GM18907 (cell line): Measurements from ENCODE around the gene MYL7.
"Not testable (repeated sequence)": the region's sequence is repeated elsewhere in the genome, so short reads cannot be mapped to it uniquely, and the experiment has no call there.

Source experiments
- ATAC-seq: cut with Tn5 transposase; IDR thresholded peaks from one replicate; pipeline ENCODE4 v1.9.1; 2021; ENCODE audit warnings: mild to moderate bottlenecking, moderate library complexity; ENCODE audit not compliant: unreplicated experiment

The MYL7 gene

DNA sequence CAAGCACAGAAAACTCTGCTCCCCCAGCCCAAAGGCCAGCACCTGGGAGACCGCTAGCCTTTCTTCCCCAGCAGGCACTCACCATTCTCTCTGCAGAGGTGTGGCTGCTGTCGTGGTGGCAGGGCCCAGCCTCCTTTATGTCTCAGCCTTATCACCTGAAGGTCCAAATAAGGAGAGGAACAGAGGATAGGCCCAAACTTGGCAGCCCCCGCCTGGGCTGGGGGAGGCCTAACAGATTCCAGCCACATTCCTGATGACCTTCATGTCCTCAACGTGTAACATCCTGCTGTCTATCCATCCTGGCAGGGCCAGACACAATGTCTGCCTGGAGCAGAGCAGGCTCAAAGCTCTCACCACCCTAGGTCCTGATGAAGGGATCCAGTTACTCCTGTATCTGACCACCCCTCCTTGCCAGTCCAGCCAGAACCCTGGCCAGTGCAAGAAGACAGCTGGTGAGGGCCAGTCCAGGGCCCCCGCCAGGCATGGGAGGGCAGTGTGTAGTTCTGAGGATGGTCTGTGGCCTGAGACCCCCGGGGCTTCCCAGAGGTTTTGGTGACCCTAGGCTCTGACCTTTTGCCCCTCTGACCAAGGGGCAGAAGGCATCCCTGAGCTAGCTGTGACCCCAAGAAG lies at the start of gene MYL7:
Gene MYL7 (minus strand): TSS at position 112 of the 630 bp plus-strand sequence. CDS start 27 bp downstream, at position 85.
- ATAC-seq, result no peak

DNA sequence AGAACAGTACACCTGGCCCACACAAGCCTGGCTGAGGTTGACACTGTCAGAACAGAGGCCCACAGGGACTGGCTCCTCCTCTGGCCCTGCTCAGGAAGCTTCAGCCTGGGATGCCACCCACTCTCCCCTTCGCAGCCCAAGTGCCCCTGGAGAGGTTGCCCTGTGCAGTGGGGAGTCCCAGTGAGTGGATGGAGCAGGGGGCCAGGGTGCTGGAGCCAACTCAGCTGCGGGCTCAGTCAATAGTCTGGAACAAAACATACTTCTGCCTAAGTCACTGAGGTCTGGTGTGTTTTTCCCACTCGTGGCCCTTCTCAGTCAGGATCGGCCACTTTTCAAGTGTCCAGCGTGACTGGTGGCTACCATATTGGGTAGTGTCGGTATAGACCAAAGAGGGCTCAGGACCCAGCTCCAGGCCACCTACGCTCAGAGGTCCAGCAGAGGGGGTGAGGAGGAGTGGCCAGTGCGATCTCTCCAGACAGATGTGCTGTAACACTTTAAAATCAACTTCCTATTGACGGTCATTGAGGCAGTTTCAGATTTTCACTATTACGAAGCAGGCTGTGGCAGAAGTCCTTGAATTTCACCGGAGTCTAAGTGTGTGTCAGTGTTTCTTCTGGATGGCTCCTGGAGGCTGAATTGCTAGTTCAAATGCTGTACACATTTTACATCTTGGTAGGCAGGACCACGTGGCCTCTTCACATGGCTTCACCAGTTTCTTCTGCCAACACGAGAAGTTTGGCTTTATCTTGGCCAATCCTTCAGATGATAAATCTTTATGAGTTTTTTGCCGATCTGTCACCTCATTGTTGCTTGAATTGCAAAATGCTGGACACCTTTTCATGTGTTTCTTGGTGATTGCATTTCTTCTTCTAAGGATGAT lies 49.1 kb upstream of the MYL7 start:
- ATAC-seq, result no peak

- no peak for ATAC-seq
Measured at GRCh38 chr7:44189286-44189992, 48.3 kb upstream of the MYL7 start, which contains the start of gene GCK. Gene GCK (minus strand): TSS chr7:44189439. CDS start chr7:44188953, 486 bp downstream.

DNA sequence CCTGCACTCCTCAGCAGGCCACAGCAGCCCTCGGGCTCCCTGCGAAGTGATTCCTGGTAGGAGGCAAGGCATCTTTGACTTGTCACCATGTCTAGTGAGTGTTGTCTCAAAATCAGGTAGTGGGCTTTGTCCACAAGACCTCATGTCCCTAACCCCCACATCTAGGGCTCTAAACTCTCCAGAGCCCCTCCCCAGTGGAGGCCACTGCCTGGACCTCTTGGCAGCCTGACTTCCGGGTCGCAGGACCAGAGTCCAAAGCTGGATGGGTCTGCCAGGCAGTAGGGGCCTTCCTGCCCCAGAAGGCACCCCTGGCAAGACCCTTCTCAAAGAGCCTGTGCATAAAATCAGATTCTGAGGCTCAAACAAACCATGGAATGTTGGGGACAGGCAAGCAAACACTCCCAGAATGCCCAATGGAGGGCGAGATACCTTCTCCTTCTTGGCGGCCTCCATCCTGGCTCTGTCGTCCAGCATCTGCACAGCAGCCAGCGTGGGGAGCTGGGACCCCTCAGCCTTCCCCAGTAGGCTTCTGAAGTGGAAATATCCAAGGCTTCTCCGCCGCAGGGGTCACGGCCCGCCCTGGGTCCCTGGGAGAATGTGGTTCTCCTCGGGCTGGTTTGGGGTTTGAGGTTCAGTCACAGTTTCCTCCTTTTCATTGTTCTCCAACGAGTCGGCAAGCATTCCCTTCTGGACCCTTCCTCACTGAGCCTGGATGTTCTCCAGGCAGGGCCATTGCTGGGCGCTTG lies 47.5 kb upstream of the MYL7 start:
- ATAC-seq, result no peak

DNA sequence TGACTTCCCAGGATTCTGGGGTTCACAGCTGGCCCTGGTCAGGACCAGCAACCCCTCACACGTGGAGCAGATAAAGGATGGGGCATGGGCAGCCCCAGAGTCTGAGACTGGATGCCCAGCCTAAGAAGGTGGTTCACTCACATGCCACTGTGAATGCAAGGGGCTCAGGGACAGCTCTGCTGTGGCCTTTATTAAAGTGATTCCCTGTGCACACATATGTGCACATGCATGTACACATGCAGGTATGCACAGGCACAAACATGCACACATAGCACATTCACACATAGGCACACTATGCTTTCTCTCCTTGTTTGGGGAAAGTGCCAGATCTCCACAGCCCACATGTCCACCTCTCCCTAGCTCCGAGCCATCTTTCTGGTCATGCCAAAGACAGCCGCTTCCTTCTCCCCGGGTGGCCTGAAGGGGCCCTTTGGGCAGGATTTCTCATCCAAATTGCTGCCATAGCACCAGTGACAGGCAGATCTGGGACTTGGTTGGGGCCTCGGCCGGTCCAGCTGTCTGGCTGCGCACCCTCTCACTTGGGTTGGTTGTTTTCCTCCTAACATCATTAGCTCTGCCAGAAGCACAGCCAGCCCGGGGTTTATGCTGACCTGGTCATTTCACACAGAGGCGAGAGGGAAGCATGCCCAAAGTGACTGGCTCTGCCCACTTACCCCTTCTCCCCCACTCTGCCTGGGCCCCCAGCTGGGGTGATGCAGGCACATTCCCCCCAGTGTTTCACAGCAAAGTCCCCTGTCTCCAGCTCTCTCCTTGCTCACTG lies 46.7 kb upstream of the MYL7 start:
- ATAC-seq, result no peak

DNA sequence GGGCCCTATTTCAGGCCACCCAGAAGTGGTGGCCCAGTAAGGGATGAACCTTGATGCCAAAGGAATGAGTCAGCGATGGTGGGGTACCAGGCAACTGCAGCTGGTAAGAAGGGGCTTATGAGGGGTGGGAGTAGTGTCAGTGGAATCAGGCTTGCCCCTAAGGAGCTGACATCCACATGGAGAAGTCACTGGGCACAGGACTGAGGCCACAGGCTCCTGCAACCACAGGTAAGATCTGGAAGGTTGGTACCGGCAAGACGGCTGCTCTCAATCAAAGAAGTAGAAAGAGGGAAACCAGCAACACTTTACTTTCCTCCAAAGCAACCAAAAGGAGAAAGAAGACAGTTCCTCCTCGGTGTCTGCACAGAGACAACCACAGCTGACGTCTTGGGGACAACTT lies 45.6 kb upstream of the MYL7 start:
- ATAC-seq, result no peak

DNA sequence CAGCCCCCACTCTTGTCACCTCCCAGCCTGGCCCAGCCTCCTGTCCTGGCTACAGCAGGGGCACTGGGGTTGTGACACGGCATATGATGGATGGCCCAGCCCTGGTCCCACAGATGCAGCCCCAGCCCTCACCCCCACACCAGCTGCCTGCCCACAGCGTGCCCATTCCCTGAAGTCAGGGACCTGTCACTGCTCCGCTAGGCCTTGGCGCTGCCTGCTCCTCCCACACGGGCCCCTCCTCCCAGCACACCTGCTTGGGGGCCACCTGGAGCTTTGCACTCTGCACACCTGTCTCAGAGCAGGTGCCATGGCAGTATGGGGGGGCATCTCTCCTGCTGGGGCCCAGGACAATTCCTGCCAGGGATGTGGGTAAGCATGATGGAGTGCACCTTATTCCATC lies 44.6 kb upstream of the MYL7 start:
- no peak for ATAC-seq

GRCh38 chr7:44184873-44185446 lies 43.8 kb upstream of the MYL7 start:
- no peak for ATAC-seq

DNA sequence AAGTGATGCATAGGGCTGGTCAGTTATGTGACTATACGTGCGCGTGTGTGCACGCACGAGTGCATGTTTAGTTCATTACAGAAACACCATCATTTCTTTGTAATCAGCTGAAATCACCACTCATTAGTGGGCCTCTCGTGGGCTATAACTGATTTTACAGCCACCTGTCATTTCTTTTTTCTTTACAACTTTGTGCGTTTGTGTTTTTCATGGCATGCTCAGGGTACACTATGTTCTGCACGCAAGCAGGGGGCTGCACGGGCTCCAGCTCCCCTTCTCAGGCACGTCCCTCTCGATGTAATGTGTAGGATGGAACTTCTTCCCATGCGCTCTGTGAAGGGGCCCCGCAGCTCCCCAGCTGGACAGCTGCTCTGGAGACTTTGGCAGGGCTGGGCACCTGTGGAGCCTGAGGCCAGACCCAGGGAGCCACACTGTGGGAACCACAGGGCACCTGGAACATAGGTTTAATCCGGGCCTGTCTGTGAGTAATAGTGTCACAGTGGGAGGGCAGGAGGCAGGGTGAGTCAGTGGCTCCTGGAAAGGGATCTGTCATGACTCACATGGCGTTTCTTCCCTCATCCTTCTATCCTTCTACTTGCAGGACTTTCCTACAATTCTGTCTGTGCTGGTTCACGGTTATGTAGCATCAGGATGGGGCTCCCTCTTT lies 43.2 kb upstream of the MYL7 start:
- ATAC-seq, result no peak

DNA sequence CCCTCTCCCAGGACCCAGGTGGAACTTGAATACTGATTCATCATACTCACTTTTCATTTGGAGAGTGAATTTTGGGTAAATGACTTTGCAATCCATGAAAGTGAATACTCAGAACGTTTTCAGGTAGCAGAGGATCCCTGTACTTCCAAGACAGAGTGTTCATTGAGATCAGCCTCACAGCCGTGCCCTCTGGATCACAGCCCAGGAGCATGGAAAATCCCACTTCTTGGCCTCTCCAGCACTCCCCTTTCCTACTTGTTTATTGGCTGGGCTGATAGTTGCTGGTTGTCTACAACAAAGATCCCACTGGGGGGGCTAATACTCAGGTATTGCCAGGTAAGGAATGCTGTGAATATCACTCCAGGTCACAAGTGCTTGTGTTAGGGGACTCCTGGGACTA lies 42.3 kb upstream of the MYL7 start:
- ATAC-seq, result no peak

DNA sequence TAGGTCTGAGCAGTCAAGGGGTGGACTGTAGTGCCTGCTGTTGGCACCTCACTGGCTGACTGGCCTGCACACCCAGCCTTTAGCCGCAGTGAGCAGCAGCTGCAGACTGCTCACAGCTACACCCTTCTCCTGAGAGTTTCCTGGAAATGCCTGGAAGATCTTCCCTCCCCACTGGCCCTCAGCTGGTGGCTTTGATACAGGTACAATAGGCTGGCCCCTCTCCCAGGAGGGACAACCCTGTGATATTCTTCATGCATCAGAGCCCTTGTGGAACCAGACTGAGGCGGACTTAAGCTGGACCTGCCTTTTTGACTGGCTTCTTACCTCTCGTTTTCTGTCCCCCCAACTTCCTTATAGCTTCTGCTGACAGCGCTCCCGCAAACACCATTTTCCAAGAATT lies 41.7 kb upstream of the MYL7 start:
- ATAC-seq, result no peak

GRCh38 chr7:44180631-44181030 lies 39.5 kb upstream of the MYL7 start:
- ATAC-seq, result no peak

DNA sequence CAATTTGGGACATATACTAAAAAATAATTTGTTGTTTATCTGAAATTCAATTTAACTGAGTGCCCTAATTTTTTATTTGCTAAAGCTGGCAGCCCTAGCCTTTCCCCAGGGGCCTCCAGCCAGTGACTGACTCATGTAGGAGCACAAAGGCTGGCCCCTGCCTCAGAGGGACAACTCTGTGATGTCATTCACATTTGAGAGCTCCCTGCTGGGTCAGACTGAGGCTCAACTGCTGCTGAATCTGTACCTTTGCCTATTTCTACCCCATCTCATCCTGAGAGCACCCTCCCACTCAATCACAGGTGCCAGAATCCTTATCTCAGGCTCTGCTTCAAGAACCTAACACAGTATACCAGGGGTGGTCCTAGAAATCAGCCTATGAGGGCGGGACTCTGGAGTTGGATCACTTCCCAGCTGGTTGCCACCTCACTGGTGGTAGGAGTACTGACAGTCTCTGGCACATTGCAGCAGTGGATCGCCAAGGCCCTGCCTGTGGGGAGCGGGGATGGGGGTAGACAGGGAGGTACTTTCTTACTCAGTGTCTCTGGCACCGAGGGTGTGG lies 36.5 kb upstream of the MYL7 start:
- no peak for ATAC-seq

GRCh38 chr7:44176486-44176885 lies 35.4 kb upstream of the MYL7 start:
- no peak for ATAC-seq

GRCh38 chr7:44175730-44176129 lies 34.6 kb upstream of the MYL7 start:
- no peak for ATAC-seq

DNA sequence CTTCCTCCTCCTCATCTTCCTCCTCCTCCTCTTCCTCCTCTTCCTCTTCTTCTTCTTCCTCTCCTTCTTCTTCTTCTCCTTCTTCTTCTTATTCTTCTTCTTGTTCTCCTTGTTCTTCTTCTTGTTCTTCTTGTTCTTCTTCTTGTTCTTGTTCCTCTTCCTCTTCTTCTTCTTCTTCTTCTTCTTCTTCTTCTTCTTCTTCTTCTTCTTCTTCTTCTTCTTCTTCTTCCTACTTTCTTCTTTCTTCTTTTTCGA lies 33.5 kb upstream of the MYL7 start:
- not testable (repeated sequence) for ATAC-seq

- no peak for ATAC-seq
Measured at GRCh38 chr7:44173911-44174693, 33.0 kb upstream of the MYL7 start.

DNA sequence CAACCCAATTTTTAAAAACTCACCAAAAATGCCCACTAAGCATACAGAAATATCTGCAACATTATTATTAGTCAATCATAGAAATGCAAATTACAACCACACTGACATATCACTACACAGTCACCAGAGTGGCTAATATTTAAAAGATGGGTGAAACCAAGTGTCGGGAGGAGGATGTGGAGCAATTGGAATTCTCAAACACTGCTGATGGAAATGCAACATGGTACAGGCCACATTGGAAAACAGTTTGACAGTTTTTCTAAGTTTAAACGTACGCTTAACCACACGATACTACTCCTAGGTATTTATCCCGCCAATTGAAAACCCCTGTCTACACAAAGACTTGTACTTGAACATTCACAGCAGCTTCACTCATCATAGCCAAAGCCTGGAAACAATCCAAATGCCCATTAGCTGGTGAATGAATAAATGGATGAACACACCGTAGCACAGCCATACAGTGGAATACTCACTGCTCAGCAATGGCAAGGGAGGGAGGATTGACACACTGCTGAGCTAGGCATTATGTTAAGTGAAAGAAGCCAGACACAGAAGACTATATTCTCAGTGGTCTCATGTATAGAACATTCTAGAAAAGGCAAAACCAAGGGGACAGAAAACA lies 31.8 kb upstream of the MYL7 start:
- no peak for ATAC-seq
